ENCODE measurements around the gene CYTH3.

The CYTH3 gene

GRCh38 chr7:6162331-6162620 is 110.1 kb downstream of the CYTH3 start:
- no peaks in the 10 kb centered on the region for H3K9me3 ChIP-seq (ENCODE audit: control insufficient read depth in 2 of 2, low read length in 2 of 2)
- H3K27ac ChIP-seq (ENCODE audit: low read depth in 2 of 2, low read length in 2 of 2), result peak overlapping the region in 1 of 2 donors; percentile 41
- H3K4me3 ChIP-seq (ENCODE audit: low read length in 2 of 2), result no peak overlapping the region
- no peaks in the 10 kb centered on the region for H3K27me3 ChIP-seq (ENCODE audit: control insufficient read depth in 2 of 2, insufficient read depth in 2 of 2, low read length in 2 of 2)
- H3K36me3 ChIP-seq (ENCODE audit: control insufficient read depth in 2 of 2, insufficient read depth in 2 of 2, low read length in 2 of 2), result peaks cover 24% of the 10 kb centered on the region in 2 donors
- H3K9ac ChIP-seq (ENCODE audit: low read depth in 1 of 2, low read length in 2 of 2), result no peak overlapping the region
- peaks cover 0 to 4% of the 10 kb centered on the region in 2 donors for H3K4me1 ChIP-seq (ENCODE audit: control insufficient read depth in 2 of 2, insufficient read depth in 2 of 2, low read length in 2 of 2)

- H3K36me3 ChIP-seq (ENCODE audit: control insufficient read depth in 2 of 2, insufficient read depth in 2 of 2, low read length in 2 of 2), result peaks cover 28 to 29% of the 10 kb centered on the region in 2 donors
- no peak overlapping the region for H3K27ac ChIP-seq (ENCODE audit: low read depth in 2 of 2, low read length in 2 of 2)
- no peaks in the 10 kb centered on the region for H3K27me3 ChIP-seq (ENCODE audit: control insufficient read depth in 2 of 2, insufficient read depth in 2 of 2, low read length in 2 of 2)
- no peak overlapping the region for H3K4me3 ChIP-seq (ENCODE audit: low read length in 2 of 2)
- peaks cover 0 to 4% of the 10 kb centered on the region in 2 donors for H3K4me1 ChIP-seq (ENCODE audit: control insufficient read depth in 2 of 2, insufficient read depth in 2 of 2, low read length in 2 of 2)
- no peak overlapping the region for H3K9ac ChIP-seq (ENCODE audit: low read depth in 1 of 2, low read length in 2 of 2)
- no peaks in the 10 kb centered on the region for H3K9me3 ChIP-seq (ENCODE audit: control insufficient read depth in 2 of 2, low read length in 2 of 2)
Measured at GRCh38 chr7:6161463-6162330, 110.7 kb downstream of the CYTH3 start.

- Histone ChIP-seq H3K27me3 (ENCODE audit: control insufficient read depth in 2 of 2, insufficient read depth in 2 of 2, low read length in 2 of 2) (no peaks in the 10 kb centered on the region), H3K36me3 (ENCODE audit: control insufficient read depth in 2 of 2, insufficient read depth in 2 of 2, low read length in 2 of 2) (peaks cover 29 to 41% of the 10 kb centered on the region in 2 donors), H3K9ac (ENCODE audit: low read depth in 1 of 2, low read length in 2 of 2) (no peak overlapping the region), H3K4me1 (ENCODE audit: control insufficient read depth in 2 of 2, insufficient read depth in 2 of 2, low read length in 2 of 2) (peaks cover 0 to 4% of the 10 kb centered on the region in 2 donors), H3K27ac (ENCODE audit: low read depth in 2 of 2, low read length in 2 of 2) (no peak overlapping the region), H3K4me3 (ENCODE audit: low read length in 2 of 2) (no peak overlapping the region), H3K9me3 (ENCODE audit: control insufficient read depth in 2 of 2, low read length in 2 of 2) (no peaks in the 10 kb centered on the region)
Measured at GRCh38 chr7:6160191-6160623, 112.2 kb downstream of the CYTH3 start.

GRCh38 chr7:6159524-6160031 is 112.8 kb downstream of the CYTH3 start:
- Histone ChIP-seq H3K4me1 (ENCODE audit: control insufficient read depth in 2 of 2, insufficient read depth in 2 of 2, low read length in 2 of 2) (peaks cover 0 to 4% of the 10 kb centered on the region in 2 donors), H3K36me3 (ENCODE audit: control insufficient read depth in 2 of 2, insufficient read depth in 2 of 2, low read length in 2 of 2) (peaks cover 29 to 44% of the 10 kb centered on the region in 2 donors), H3K4me3 (ENCODE audit: low read length in 2 of 2) (no peak overlapping the region), H3K9me3 (ENCODE audit: control insufficient read depth in 2 of 2, low read length in 2 of 2) (no peaks in the 10 kb centered on the region), H3K27ac (ENCODE audit: low read depth in 2 of 2, low read length in 2 of 2) (no peak overlapping the region), H3K9ac (ENCODE audit: low read depth in 1 of 2, low read length in 2 of 2) (no peak overlapping the region), H3K27me3 (ENCODE audit: control insufficient read depth in 2 of 2, insufficient read depth in 2 of 2, low read length in 2 of 2) (no peaks in the 10 kb centered on the region)

DNA sequence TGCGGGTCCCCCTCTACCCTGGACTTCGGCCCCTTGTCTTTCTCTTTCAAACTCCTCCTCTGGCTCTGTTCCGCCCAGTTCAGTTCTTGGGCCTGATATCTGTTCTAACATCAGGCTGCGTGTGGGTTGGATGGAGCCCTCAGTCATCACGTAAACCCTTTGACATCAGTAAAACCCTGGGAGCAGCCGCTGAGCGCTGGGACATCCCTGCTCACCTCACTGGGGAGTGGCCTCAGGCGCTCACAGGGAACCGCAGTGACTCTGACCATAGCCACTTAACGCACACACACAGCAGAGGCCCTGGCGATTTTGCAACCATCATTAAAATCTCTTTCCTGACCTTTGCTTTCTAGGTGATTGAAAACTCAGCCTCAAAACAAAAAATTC is 113.3 kb downstream of the CYTH3 start:
- H3K36me3 ChIP-seq (ENCODE audit: control insufficient read depth in 2 of 2, insufficient read depth in 2 of 2, low read length in 2 of 2), result peaks cover 26 to 43% of the 10 kb centered on the region in 2 donors

GRCh38 chr7:6158424-6159096 is 113.9 kb downstream of the CYTH3 start:
- Histone ChIP-seq H3K9me3 (ENCODE audit: control insufficient read depth in 2 of 2, low read length in 2 of 2) (no peaks in the 10 kb centered on the region), H3K4me3 (ENCODE audit: low read length in 2 of 2) (no peak overlapping the region), H3K4me1 (ENCODE audit: control insufficient read depth in 2 of 2, insufficient read depth in 2 of 2, low read length in 2 of 2) (peaks cover 0 to 4% of the 10 kb centered on the region in 2 donors), H3K27me3 (ENCODE audit: control insufficient read depth in 2 of 2, insufficient read depth in 2 of 2, low read length in 2 of 2) (no peaks in the 10 kb centered on the region), H3K36me3 (ENCODE audit: control insufficient read depth in 2 of 2, insufficient read depth in 2 of 2, low read length in 2 of 2) (peaks cover 23 to 44% of the 10 kb centered on the region in 2 donors), H3K27ac (ENCODE audit: low read depth in 2 of 2, low read length in 2 of 2) (no peak overlapping the region), H3K9ac (ENCODE audit: low read depth in 1 of 2, low read length in 2 of 2) (no peak overlapping the region)

More for the DNA sequence above, 113.3 kb downstream of the CYTH3 start:
- Histone ChIP-seq H3K4me1 (ENCODE audit: control insufficient read depth in 2 of 2, insufficient read depth in 2 of 2, low read length in 2 of 2) (peaks cover 0 to 4% of the 10 kb centered on the region in 2 donors), H3K4me3 (ENCODE audit: low read length in 2 of 2) (no peak overlapping the region), H3K9ac (ENCODE audit: low read depth in 1 of 2, low read length in 2 of 2) (no peak overlapping the region), H3K27me3 (ENCODE audit: control insufficient read depth in 2 of 2, insufficient read depth in 2 of 2, low read length in 2 of 2) (no peaks in the 10 kb centered on the region), H3K27ac (ENCODE audit: low read depth in 2 of 2, low read length in 2 of 2) (no peak overlapping the region), H3K9me3 (ENCODE audit: control insufficient read depth in 2 of 2, low read length in 2 of 2) (no peaks in the 10 kb centered on the region)

DNA sequence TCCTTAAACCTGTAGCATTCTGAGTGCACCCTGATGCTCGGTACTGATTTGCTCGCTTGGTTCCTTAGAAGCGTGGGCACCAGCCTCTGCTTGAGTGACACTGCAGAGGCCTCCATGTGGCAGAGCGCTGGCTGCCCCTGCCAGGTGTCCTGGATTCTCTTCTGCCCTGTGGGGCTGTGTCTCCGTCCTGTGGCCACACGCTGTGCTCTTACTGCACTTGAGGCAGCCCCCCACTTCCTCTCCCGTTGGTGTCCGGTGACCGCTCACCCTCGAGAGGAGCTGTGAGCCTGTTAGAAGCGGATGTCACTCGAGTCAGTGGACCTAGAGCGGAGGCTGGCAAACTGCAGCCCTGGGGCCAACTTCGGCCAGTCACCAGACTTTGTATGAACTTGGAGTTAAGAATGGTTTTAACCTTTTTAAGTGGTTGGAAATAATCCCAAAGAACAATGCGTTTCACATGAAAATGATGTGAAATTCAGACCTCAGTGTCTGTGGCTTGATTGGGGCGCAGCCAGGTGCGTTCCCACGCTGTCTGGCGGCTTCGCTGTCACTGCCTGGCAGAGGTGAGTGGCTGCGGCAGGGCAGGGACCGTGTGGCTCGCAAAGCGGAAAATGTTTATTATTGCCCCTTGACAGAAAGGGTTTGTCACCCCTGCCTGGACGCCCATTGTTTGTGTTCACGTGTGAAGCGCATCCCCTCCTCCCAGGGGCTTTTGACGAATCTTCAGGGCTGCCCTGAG is 114.6 kb downstream of the CYTH3 start:
- Histone ChIP-seq H3K27me3 (ENCODE audit: control insufficient read depth in 2 of 2, insufficient read depth in 2 of 2, low read length in 2 of 2) (no peaks in the 10 kb centered on the region), H3K9me3 (ENCODE audit: control insufficient read depth in 2 of 2, low read length in 2 of 2) (no peaks in the 10 kb centered on the region), H3K4me1 (ENCODE audit: control insufficient read depth in 2 of 2, insufficient read depth in 2 of 2, low read length in 2 of 2) (peaks cover 0 to 4% of the 10 kb centered on the region in 2 donors), H3K4me3 (ENCODE audit: low read length in 2 of 2) (no peak overlapping the region), H3K27ac (ENCODE audit: low read depth in 2 of 2, low read length in 2 of 2) (no peak overlapping the region), H3K9ac (ENCODE audit: low read depth in 1 of 2, low read length in 2 of 2) (no peak overlapping the region), H3K36me3 (ENCODE audit: control insufficient read depth in 2 of 2, insufficient read depth in 2 of 2, low read length in 2 of 2) (peaks cover 22 to 42% of the 10 kb centered on the region in 2 donors)

GRCh38 chr7:6156734-6157133 is 115.7 kb downstream of the CYTH3 start:
- no peak overlapping the region for H3K9ac ChIP-seq (ENCODE audit: low read depth in 1 of 2, low read length in 2 of 2)
- peaks cover 24 to 48% of the 10 kb centered on the region in 2 donors for H3K36me3 ChIP-seq (ENCODE audit: control insufficient read depth in 2 of 2, insufficient read depth in 2 of 2, low read length in 2 of 2)
- H3K9me3 ChIP-seq (ENCODE audit: control insufficient read depth in 2 of 2, low read length in 2 of 2), result no peaks in the 10 kb centered on the region
- H3K4me1 ChIP-seq (ENCODE audit: control insufficient read depth in 2 of 2, insufficient read depth in 2 of 2, low read length in 2 of 2), result no peaks in the 10 kb centered on the region
- H3K27me3 ChIP-seq (ENCODE audit: control insufficient read depth in 2 of 2, insufficient read depth in 2 of 2, low read length in 2 of 2), result no peaks in the 10 kb centered on the region
- no peak overlapping the region for H3K4me3 ChIP-seq (ENCODE audit: low read length in 2 of 2)
- no peak overlapping the region for H3K27ac ChIP-seq (ENCODE audit: low read depth in 2 of 2, low read length in 2 of 2)

GRCh38 chr7:6155596-6155995 is 116.8 kb downstream of the CYTH3 start:
- H3K27ac ChIP-seq (ENCODE audit: low read depth in 2 of 2, low read length in 2 of 2), result no peak overlapping the region
- H3K36me3 ChIP-seq (ENCODE audit: control insufficient read depth in 2 of 2, insufficient read depth in 2 of 2, low read length in 2 of 2), result peaks cover 31 to 50% of the 10 kb centered on the region in 2 donors
- no peaks in the 10 kb centered on the region for H3K27me3 ChIP-seq (ENCODE audit: control insufficient read depth in 2 of 2, insufficient read depth in 2 of 2, low read length in 2 of 2)
- no peaks in the 10 kb centered on the region for H3K9me3 ChIP-seq (ENCODE audit: control insufficient read depth in 2 of 2, low read length in 2 of 2)
- H3K4me1 ChIP-seq (ENCODE audit: control insufficient read depth in 2 of 2, insufficient read depth in 2 of 2, low read length in 2 of 2), result no peaks in the 10 kb centered on the region
- no peak overlapping the region for H3K4me3 ChIP-seq (ENCODE audit: low read length in 2 of 2)
- H3K9ac ChIP-seq (ENCODE audit: low read depth in 1 of 2, low read length in 2 of 2), result no peak overlapping the region

Measured in mucosa of rectum (tissue), 2 donors.